K562 (cell line): ENCODE data around the gene ITPR1. TPM values are rescaled to one million over a fixed set of nuclear protein-coding genes. Genes with fewer than 3 reads are reported as not detected.

ENCODE experiments used
- ARID1B ChIP-seq: fragments of 450-650 bp; IDR thresholded peaks from 2 replicates; pipeline ENCODE4 v1.6.1; 2016; ENCODE audit warnings: antibody characterized with exemption, mild to moderate bottlenecking, inconsistent platforms
- BCOR ChIP-seq: fragments of 450-650 bp; IDR thresholded peaks from 2 replicates; pipeline ENCODE4 v1.6.1; 2016
- BHLHE40 ChIP-seq: IDR thresholded peaks from 2 replicates; pipeline ENCODE4 v1.6.1; 2011; ENCODE audit warnings: low read length, improper control_type of control experiment
- E2F3 ChIP-seq: fragments of 250-450 bp; sonication (Bioruptor Pico); IDR thresholded peaks from 2 replicates; pipeline ENCODE4 v1.4.0; 2020; ENCODE audit warnings: mild to moderate bottlenecking
- HDAC2 ChIP-seq: fragments of 450-650 bp; IDR thresholded peaks from 2 replicates; pipeline ENCODE4 v1.6.1; 2016; ENCODE audit warnings: mild to moderate bottlenecking
- KDM1A ChIP-seq, 2 experiments: fragments of 450-650 bp; IDR thresholded peaks; 2 replicates each; pipeline ENCODE4 v1.6.1; 2016; ENCODE audit warnings: mild to moderate bottlenecking in 2 of 2
- LCOR ChIP-seq: sonication (generic); formaldehyde crosslinking; IDR thresholded peaks from 2 replicates; pipeline ENCODE4 v1.8.0; 2022; ENCODE audit warnings: mild to moderate bottlenecking, missing genetic modification reagents
- MTA1 ChIP-seq: fragments of 450-650 bp; IDR thresholded peaks from 2 replicates; pipeline ENCODE4 v1.6.1; 2017; ENCODE audit warnings: borderline replicate concordance
- MTA3 ChIP-seq: fragments of 450-650 bp; formaldehyde crosslinking; IDR thresholded peaks from 2 replicates; pipeline ENCODE4 v1.6.1; 2017; ENCODE audit warnings: mild to moderate bottlenecking, borderline replicate concordance
- MXI1 ChIP-seq: IDR thresholded peaks from 2 replicates; pipeline ENCODE4 v1.6.1; 2011; ENCODE audit warnings: low read depth, mild to moderate bottlenecking, improper control_type of control experiment, low read length
- NELFE ChIP-seq: IDR thresholded peaks from 2 replicates; pipeline ENCODE4 v1.6.1; 2011; ENCODE audit warnings: mild to moderate bottlenecking; ENCODE audit not compliant: insufficient read depth, insufficient read length
- PBX2 ChIP-seq, 2 experiments: IDR thresholded peaks in 1 of 2; conservative IDR thresholded peaks in 1 of 2; 2 replicates each; pipeline ENCODE4 v1.6.1; 2016; ENCODE audit warnings: low read depth in 2 of 2, mild to moderate bottlenecking in 1 of 2, missing compliant biosample characterization in 1 of 2, missing genetic modification characterization in 1 of 2, moderate library complexity in 1 of 2
- POLR2AphosphoS5 ChIP-seq: IDR thresholded peaks from 2 replicates; pipeline ENCODE4 v1.6.1; 2011; ENCODE audit warnings: mild to moderate bottlenecking, low read depth, low read length, moderate library complexity; ENCODE audit not compliant: control insufficient read depth, insufficient read depth
- SMARCE1 ChIP-seq: fragments of 450-650 bp; IDR thresholded peaks from 2 replicates; pipeline ENCODE4 v1.7.1; 2016; ENCODE audit warnings: mild to moderate bottlenecking
- TCF3 ChIP-seq: sonication (generic); formaldehyde crosslinking; IDR thresholded peaks from 2 replicates; pipeline ENCODE4 v1.4.0; 2020; ENCODE audit warnings: mild to moderate bottlenecking, missing genetic modification reagents
- WHSC1 ChIP-seq: IDR thresholded peaks from one replicate; pipeline ENCODE4 v1.6.1; 2012; ENCODE audit warnings: low read length, control low read depth, inconsistent platforms
- ZNF347 ChIP-seq: fragments of 450-650 bp; formaldehyde crosslinking; IDR thresholded peaks from 2 replicates; pipeline ENCODE4 v1.4.0; 2020; ENCODE audit warnings: low read depth, mild to moderate bottlenecking, moderate library complexity
- ZNF780A ChIP-seq: fragments of 250-450 bp; sonication (Bioruptor Pico); IDR thresholded peaks from 2 replicates; pipeline ENCODE4 v1.5.0; 2021; ENCODE audit warnings: mild to moderate bottlenecking
- polyA plus RNA-seq, 8 experiments: library from polyadenylated mRNA; depleted of rRNA in 4 of 8; stranded (reverse) in 5 of 8; unstranded in 3 of 8; fragments of >200 nt; fragmentation: Nextera tagmentation in 2 of 8; fragmentation: Illumina TruSeq in 1 of 8; extraction: Ambion mirVana in 2 of 8; extraction: Trizol in 1 of 8; gene quantifications; 2 replicates each; pipeline versions ENCODE4 v1.2.1 to v1.2.3, GENCODE V29; 2011 to 2014; ENCODE audit warnings: inconsistent platforms in 1 of 8, missing spikeins in 1 of 8
- total RNA-seq, 7 experiments: library from RNA; depleted of rRNA in 6 of 7; stranded (reverse); fragments of >200 nt in 6 of 7; fragmentation: Illumina TruSeq in 2 of 7; extraction: Trizol in 2 of 7; gene quantifications; 2 replicates each; pipeline versions ENCODE4 v1.2.1 to v1.2.3, GENCODE V29; 2011 to 2021; ENCODE audit warnings: low replicate concordance in 1 of 7
- TF ChIP-seq, protein P1 (sequence below), 2 experiments: fragments of 450-650 bp; IDR thresholded peaks; 2 replicates each; pipeline ENCODE4 v1.6.1; 2018; ENCODE audit warnings: mild to moderate bottlenecking in 2 of 2, low read depth in 1 of 2; ENCODE audit not compliant: partially characterized antibody in 2 of 2
- TF ChIP-seq, protein P2 (sequence below), 2 experiments: fragments of 450-650 bp; conservative IDR thresholded peaks; 2 replicates each; pipeline ENCODE4 v1.6.1; 2017; ENCODE audit warnings: mild to moderate bottlenecking in 2 of 2, moderate library complexity in 2 of 2

ITPR1 gene
- total and polyA plus RNA-seq, 9 of the 15 experiments (the other 6 are each of a cell fraction or from before 2014, with no cell fraction given): 22.4 to 40.0 (median 27.4) TPM

GRCh38 chr3:4643904-4644547 is 150.9 kb downstream of the ITPR1 start (continued):
- TF ChIP-seq PBX2 (CRISPR knock-in tag; IDR thresholded peaks at IDR 0.05; ENCODE audit: low read depth) (no peak), PBX2 (tag; conservative IDR thresholded peaks at IDR 0.05; ENCODE audit: low read depth) (peak; percentile 90), E2F3 (CRISPR knock-in tag) (0 out of 2 replicates have a peak, but pooled peaks have one; percentile 31), LCOR (CRISPR knock-in tag) (peak; percentile 94), POLR2AphosphoS5 (peak; percentile 99), ZNF347 (CRISPR knock-in tag) (no peak), BCOR (peak; percentile 90), MTA3 (peak; percentile 75; the same call in 1 of the 2 replicates), HDAC2 (peak; percentile 97), NELFE (no peak), SMARCE1 (peak; percentile 93), MXI1 (peak; percentile 73; the same call in 1 of the 2 replicates), WHSC1 (no peak), KDM1A (IDR thresholded peaks at IDR 0.05) (peak; percentile 97 to 98), TCF3 (CRISPR knock-in tag) (peak; percentile 100), ARID1B (peak; percentile 99), BHLHE40 (peak; percentile 77), MTA1 (peak; percentile 92), ZNF780A (CRISPR knock-in tag) (no peak)
- TF ChIP-seq, protein P1, sequence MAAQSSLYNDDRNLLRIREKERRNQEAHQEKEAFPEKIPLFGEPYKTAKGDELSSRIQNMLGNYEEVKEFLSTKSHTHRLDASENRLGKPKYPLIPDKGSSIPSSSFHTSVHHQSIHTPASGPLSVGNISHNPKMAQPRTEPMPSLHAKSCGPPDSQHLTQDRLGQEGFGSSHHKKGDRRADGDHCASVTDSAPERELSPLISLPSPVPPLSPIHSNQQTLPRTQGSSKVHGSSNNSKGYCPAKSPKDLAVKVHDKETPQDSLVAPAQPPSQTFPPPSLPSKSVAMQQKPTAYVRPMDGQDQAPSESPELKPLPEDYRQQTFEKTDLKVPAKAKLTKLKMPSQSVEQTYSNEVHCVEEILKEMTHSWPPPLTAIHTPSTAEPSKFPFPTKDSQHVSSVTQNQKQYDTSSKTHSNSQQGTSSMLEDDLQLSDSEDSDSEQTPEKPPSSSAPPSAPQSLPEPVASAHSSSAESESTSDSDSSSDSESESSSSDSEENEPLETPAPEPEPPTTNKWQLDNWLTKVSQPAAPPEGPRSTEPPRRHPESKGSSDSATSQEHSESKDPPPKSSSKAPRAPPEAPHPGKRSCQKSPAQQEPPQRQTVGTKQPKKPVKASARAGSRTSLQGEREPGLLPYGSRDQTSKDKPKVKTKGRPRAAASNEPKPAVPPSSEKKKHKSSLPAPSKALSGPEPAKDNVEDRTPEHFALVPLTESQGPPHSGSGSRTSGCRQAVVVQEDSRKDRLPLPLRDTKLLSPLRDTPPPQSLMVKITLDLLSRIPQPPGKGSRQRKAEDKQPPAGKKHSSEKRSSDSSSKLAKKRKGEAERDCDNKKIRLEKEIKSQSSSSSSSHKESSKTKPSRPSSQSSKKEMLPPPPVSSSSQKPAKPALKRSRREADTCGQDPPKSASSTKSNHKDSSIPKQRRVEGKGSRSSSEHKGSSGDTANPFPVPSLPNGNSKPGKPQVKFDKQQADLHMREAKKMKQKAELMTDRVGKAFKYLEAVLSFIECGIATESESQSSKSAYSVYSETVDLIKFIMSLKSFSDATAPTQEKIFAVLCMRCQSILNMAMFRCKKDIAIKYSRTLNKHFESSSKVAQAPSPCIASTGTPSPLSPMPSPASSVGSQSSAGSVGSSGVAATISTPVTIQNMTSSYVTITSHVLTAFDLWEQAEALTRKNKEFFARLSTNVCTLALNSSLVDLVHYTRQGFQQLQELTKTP (IDR thresholded peaks at IDR 0.05; ENCODE audit: low read depth in 1 of 2, partially characterized antibody in 2 of 2): peak in 1 of 2 experiments; percentile 85
- TF ChIP-seq, protein P2, sequence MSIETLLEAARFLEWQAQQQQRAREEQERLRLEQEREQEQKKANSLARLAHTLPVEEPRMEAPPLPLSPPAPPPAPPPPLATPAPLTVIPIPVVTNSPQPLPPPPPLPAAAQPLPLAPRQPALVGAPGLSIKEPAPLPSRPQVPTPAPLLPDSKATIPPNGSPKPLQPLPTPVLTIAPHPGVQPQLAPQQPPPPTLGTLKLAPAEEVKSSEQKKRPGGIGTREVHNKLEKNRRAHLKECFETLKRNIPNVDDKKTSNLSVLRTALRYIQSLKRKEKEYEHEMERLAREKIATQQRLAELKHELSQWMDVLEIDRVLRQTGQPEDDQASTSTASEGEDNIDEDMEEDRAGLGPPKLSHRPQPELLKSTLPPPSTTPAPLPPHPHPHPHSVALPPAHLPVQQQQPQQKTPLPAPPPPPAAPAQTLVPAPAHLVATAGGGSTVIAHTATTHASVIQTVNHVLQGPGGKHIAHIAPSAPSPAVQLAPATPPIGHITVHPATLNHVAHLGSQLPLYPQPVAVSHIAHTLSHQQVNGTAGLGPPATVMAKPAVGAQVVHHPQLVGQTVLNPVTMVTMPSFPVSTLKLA (conservative IDR thresholded peaks at IDR 0.05): peak; percentile 39 to 86; a peak in 3 of 4 replicates
